MCF 10A (cell line): ENCODE results near the gene PJA1. TPM values are rescaled to one million over a fixed set of nuclear protein-coding genes. Genes with fewer than 3 reads are reported as not detected.

ENCODE experiments used
- BruUV-seq: library from RNA; stranded (reverse); fragments of 400-500 nt; replicated peaks from 2 replicates; lab custom pipeline; 2021; lab: Mats Ljungman, UMichigan
- CTCF ChIA-PET: fragments of 300-600 bp; sonication (Branson Sonifier 250); formaldehyde crosslinking; extraction: SDS; loops from one replicate; lab custom pipeline; 2021; ENCODE audit warnings: antibody characterized with exemption, inconsistent platforms; lab: Yijun Ruan, JAX
- POLR2A ChIA-PET: fragments of 300-600, 350-650 bp; sonication (Branson Sonifier 250); formaldehyde crosslinking; extraction: SDS; loops from one replicate; lab custom pipeline; 2020; ENCODE audit warnings: antibody characterized with exemption, inconsistent platforms; lab: Yijun Ruan, JAX
- DNase-seq: peaks from one replicate; pipeline ENCODE4 v3.0.0-alpha.2; 2018; ENCODE audit not compliant: unreplicated experiment
- H3K27ac Mint-ChIP-seq: one replicate; pipeline ENCODE4 v1.8.0; 2022; ENCODE audit warnings: mild to moderate bottlenecking, low read depth, mixed read lengths; ENCODE audit not compliant: unreplicated experiment
- H3K27me3 Mint-ChIP-seq: one replicate; pipeline ENCODE4 v1.8.0; 2022; ENCODE audit warnings: mixed read lengths; ENCODE audit not compliant: insufficient read depth, unreplicated experiment
- H3K36me3 Mint-ChIP-seq: one replicate; pipeline ENCODE4 v1.8.0; 2022; ENCODE audit warnings: mild to moderate bottlenecking, moderate library complexity, mixed read lengths; ENCODE audit not compliant: insufficient read depth, unreplicated experiment
- H3K4me1 Mint-ChIP-seq: one replicate; pipeline ENCODE4 v1.8.0; 2022; ENCODE audit warnings: mixed read lengths; ENCODE audit not compliant: insufficient read depth, unreplicated experiment
- H3K4me3 Mint-ChIP-seq: one replicate; pipeline ENCODE4 v1.8.0; 2022; ENCODE audit warnings: mild to moderate bottlenecking, moderate library complexity, mixed read lengths; ENCODE audit not compliant: unreplicated experiment
- H3K9me3 Mint-ChIP-seq: one replicate; pipeline ENCODE4 v1.8.0; 2022; ENCODE audit warnings: mixed read lengths; ENCODE audit not compliant: unreplicated experiment
- intact Hi-C: fragments of 100-400 bp; cut with micrococcal nuclease; formaldehyde crosslinking; loops from 2 replicates; pipeline ENCODE4 v1.14.1; 2022
- total RNA-seq: library from RNA; stranded (reverse); gene quantifications from 2 replicates; pipeline ENCODE4 v1.2.3, GENCODE V29; 2022
- TF ChIP-seq, protein P1 (sequence below): fragments of 200-600 bp; IDR thresholded peaks from one replicate; pipeline ENCODE4 v1.8.0; 2022; ENCODE audit warnings: antibody characterized with exemption, mild to moderate bottlenecking; ENCODE audit not compliant: unreplicated experiment

The PJA1 gene
- total RNA-seq, 1 experiment from 2014 or later = 12.6 TPM

DNA sequence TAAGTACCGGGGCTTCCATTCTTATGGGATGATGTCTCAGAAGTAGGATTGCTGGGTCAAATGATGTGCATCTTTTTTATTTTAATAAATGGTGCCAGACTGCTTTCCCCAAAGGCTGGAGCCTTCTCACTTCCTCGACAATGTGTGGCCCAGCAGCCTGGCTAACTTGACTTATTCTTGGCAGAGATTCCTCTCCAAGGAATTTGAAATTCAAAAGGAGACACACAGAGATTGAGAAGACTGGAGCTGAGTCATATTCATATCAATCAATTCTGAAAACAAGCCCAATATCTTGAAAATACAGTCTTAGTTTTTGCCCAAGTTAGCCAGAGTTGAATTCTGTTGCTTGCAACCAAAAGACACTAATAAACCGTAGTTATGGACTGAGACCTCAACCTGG is 10.8 kb upstream of the PJA1 start:
- DNase-seq = no peak
- ChIA-PET CTCF (no interaction called here), POLR2A (interaction anchor here (0.7 kb wide), 1 partner anchor 29 kb away, joined by 3 read pairs; no protein-coding TSS in a partner anchor)
- Mint-ChIP-seq H3K36me3 (no peaks in the 10 kb centered on the region), H3K27me3 (peaks cover 87% of the 10 kb centered on the region), H3K27ac (no peak overlapping the region), H3K4me1 (no peaks in the 10 kb centered on the region), H3K9me3 (no peaks in the 10 kb centered on the region), H3K4me3 (no peak overlapping the region)
- intact Hi-C loops = no loop called here
- BruUV-seq = no TSS peak
- TF ChIP-seq, protein P1, sequence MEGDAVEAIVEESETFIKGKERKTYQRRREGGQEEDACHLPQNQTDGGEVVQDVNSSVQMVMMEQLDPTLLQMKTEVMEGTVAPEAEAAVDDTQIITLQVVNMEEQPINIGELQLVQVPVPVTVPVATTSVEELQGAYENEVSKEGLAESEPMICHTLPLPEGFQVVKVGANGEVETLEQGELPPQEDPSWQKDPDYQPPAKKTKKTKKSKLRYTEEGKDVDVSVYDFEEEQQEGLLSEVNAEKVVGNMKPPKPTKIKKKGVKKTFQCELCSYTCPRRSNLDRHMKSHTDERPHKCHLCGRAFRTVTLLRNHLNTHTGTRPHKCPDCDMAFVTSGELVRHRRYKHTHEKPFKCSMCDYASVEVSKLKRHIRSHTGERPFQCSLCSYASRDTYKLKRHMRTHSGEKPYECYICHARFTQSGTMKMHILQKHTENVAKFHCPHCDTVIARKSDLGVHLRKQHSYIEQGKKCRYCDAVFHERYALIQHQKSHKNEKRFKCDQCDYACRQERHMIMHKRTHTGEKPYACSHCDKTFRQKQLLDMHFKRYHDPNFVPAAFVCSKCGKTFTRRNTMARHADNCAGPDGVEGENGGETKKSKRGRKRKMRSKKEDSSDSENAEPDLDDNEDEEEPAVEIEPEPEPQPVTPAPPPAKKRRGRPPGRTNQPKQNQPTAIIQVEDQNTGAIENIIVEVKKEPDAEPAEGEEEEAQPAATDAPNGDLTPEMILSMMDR = no peak

DNA sequence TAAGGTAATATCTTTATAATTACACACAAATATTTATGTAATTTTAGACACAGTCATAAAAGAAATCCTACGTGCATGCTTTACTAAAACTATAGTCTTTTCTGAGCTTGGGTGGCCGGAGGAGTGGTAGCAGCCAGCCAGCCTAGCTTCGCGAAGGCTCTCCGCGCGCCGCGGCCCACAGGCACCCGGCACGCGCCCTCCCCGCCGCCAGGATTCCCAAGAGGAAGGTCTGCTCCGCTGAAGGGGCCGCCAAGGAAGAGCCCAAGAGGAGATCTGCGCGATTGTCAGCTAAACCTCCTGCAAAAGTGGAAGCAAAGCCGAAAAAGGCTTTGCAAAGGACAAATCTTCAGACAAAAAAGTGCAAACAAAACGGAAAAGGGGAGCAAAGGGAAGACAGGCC is 8.7 kb upstream of the PJA1 start:
- intact Hi-C loops = no loop called here
- H3K9me3 Mint-ChIP-seq = no peaks in the 10 kb centered on the region
- no TSS peak for BruUV-seq

DNA sequence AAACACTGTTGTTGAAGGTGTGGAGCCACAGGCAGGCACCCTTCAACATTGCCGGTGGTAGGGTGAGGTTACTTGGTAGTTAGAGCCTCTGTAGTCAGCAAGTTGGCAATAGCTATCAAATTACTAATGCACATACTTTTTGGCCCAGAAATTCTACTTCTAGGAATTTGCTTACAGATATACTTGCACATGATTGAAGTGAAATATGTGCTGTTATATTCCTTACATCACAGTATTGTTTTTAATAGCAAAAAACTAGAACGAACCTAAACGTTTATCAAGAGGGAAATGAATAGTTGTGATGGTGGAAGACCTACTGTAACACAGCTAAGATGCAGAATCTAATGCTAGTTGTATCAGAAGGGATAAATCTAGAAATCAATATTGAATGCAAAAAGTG is 7.7 kb upstream of the PJA1 start:
- DNase-seq = no peak
- ChIA-PET CTCF (no interaction called here), POLR2A (interaction anchor here (0.6 to 0.7 kb wide), 2 partner anchors 28 to 345 kb away, joined by 3 read pairs; no protein-coding TSS in a partner anchor)
- intact Hi-C loops = no loop called here
- BruUV-seq = no TSS peak
- Mint-ChIP-seq H3K4me1 (no peaks in the 10 kb centered on the region), H3K4me3 (no peak overlapping the region), H3K27me3 (peaks cover 72% of the 10 kb centered on the region), H3K36me3 (no peaks in the 10 kb centered on the region), H3K27ac (no peak overlapping the region), H3K9me3 (no peaks in the 10 kb centered on the region)
- TF ChIP-seq, protein P1 = no peak

More for the DNA sequence above, 8.7 kb upstream of the PJA1 start:
- no peak for DNase-seq
- Mint-ChIP-seq H3K4me3 (no peak overlapping the region), H3K27ac (no peak overlapping the region), H3K4me1 (no peaks in the 10 kb centered on the region), H3K27me3 (peaks cover 78% of the 10 kb centered on the region), H3K36me3 (no peaks in the 10 kb centered on the region)
- ChIA-PET POLR2A (no interaction called here), CTCF (interaction anchor here (0.6 kb wide), 2 partner anchors 17 to 1030 kb away, joined by 3 read pairs; no protein-coding TSS in a partner anchor)
- TF ChIP-seq, protein P1 = no peak

DNA sequence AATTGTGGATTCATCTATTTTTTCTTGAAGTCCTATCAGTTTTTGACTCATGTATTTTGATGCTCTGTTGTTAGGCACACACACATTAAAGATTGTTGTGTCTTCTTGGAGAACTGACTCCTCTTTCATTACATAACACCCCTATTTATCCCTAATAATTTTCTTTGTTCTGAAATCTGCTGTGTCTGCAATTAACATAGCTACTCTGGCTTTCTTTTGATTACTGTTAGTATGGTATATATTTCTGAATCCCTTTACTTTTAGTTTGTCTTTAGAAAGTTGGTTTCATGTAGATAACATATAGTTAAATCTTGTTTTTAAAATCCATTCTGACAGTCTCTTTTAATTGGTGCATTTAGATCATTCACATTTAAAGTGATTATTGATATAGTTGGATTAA is 5.1 kb upstream of the PJA1 start:
- no peak overlapping the region for H3K4me3 Mint-ChIP-seq
- no peak overlapping the region for H3K27ac Mint-ChIP-seq
- intact Hi-C loops = no loop called here
- ChIA-PET POLR2A (no interaction called here), CTCF (interaction anchor here (0.6 to 1.0 kb wide), 2 partner anchors 77 to 91 kb away, joined by 3 to 6 read pairs; no protein-coding TSS in a partner anchor)
- no peak for DNase-seq
- H3K36me3 Mint-ChIP-seq = no peaks in the 10 kb centered on the region
- H3K4me1 Mint-ChIP-seq = no peaks in the 10 kb centered on the region
- TF ChIP-seq, protein P1 = no peak
- no TSS peak for BruUV-seq
- H3K9me3 Mint-ChIP-seq = no peaks in the 10 kb centered on the region
- peaks cover 58% of the 10 kb centered on the region for H3K27me3 Mint-ChIP-seq
